ENCODE measurements around the gene TRIM41. TPM values are rescaled to one million over a fixed set of nuclear protein-coding genes. Genes with fewer than 3 reads are reported as not detected.
A peak's percentile ranks its signal among the peaks of the same experiment; 100 is the strongest.

The TRIM41 gene
- total and polyA plus RNA-seq, 2 of the 13 experiments (the other 11 are each of a cell fraction or from before 2014, with no cell fraction given): 10.2 to 16.7 TPM

- TF ChIP-seq ARHGAP35 (CRISPR knock-in tag; IDR thresholded peaks at IDR 0.05; ENCODE audit: borderline replicate concordance): no peak; the same call in 1 of the 2 replicates
- TF ChIP-seq KMT2B (CRISPR knock-in tag; IDR thresholded peaks at IDR 0.05): peak; percentile 76
- no peak for TF ChIP-seq ZFP36L2 (CRISPR knock-in tag; IDR thresholded peaks at IDR 0.05)
- no peak for TF ChIP-seq E2F2 (CRISPR knock-in tag; IDR thresholded peaks at IDR 0.05; ENCODE audit: borderline replicate concordance)
- TF ChIP-seq ETV5 (CRISPR knock-in tag; IDR thresholded peaks at IDR 0.05; ENCODE audit: borderline replicate concordance): peak; percentile 78
- TF ChIP-seq ZNF180 (CRISPR knock-in tag; IDR thresholded peaks at IDR 0.05; ENCODE audit: borderline replicate concordance, low read depth): no peak
- TF ChIP-seq ZNF781 (CRISPR knock-in tag; IDR thresholded peaks at IDR 0.05; ENCODE audit: borderline replicate concordance, not compliant biosample characterization): peak; percentile 69
- TF ChIP-seq ZNF850 (CRISPR knock-in tag; conservative IDR thresholded peaks at IDR 0.05): no peak
- TF ChIP-seq ZNF768 (CRISPR knock-in tag; IDR thresholded peaks at IDR 0.05): peak; percentile 34; the same call in 1 of the 2 replicates
- no peak for TF ChIP-seq ZNF530 (CRISPR knock-in tag; IDR thresholded peaks at IDR 0.05; ENCODE audit: low read depth)
- no peak; the same call in 1 of the 2 replicates for TF ChIP-seq CENPT (CRISPR knock-in tag; IDR thresholded peaks at IDR 0.05; ENCODE audit: low read depth)
- TF ChIP-seq ZNF556 (CRISPR knock-in tag; IDR thresholded peaks at IDR 0.05; ENCODE audit: borderline replicate concordance): peak; percentile 84; the same call in 1 of the 2 replicates
- TF ChIP-seq ZNF780A (CRISPR knock-in tag; IDR thresholded peaks at IDR 0.05): 0 out of 2 replicates have a peak, but pooled peaks have one; percentile 11
- no peak for TF ChIP-seq CREB3 (CRISPR knock-in tag; IDR thresholded peaks at IDR 0.05)
- TF ChIP-seq ZNF101 (CRISPR knock-in tag; IDR thresholded peaks at IDR 0.05; ENCODE audit: borderline replicate concordance, low read depth): peak; percentile 72; the same call in 1 of the 2 replicates
- no peak for TF ChIP-seq ZFP62 (CRISPR knock-in tag; IDR thresholded peaks at IDR 0.05)
- no peak for TF ChIP-seq KDM1A (CRISPR knock-in tag; IDR thresholded peaks at IDR 0.05)
- TF ChIP-seq DMTF1 (CRISPR knock-in tag; IDR thresholded peaks at IDR 0.05): peak; percentile 59; the same call in 1 of the 2 replicates
- TF ChIP-seq BORCS8-MEF2B (CRISPR knock-in tag; IDR thresholded peaks at IDR 0.05): peak; percentile 89; the same call in 1 of the 2 replicates
- TF ChIP-seq TBL1XR1 (IDR thresholded peaks at IDR 0.05; ENCODE audit: borderline replicate concordance, low read length, partially characterized antibody): no peak
- TF ChIP-seq YEATS4 (CRISPR knock-in tag; IDR thresholded peaks at IDR 0.05; ENCODE audit: borderline replicate concordance): peak; percentile 82
- TF ChIP-seq ZNF878 (CRISPR knock-in tag; IDR thresholded peaks at IDR 0.05): no peak
- TF ChIP-seq ZMAT3 (CRISPR knock-in tag; conservative IDR thresholded peaks at IDR 0.05): peak; percentile 95
- TF ChIP-seq AGO1 (IDR thresholded peaks at IDR 0.05; ENCODE audit: low read depth, low read length, poor library complexity, severe bottlenecking): no peak
- no peak for TF ChIP-seq ZNF160 (CRISPR knock-in tag; IDR thresholded peaks at IDR 0.05)
- no peak for TF ChIP-seq TRIM24 (CRISPR knock-in tag; IDR thresholded peaks at IDR 0.05)
Observed at GRCh38 chr5:181223058-181223728, at the start of gene TRIM41 (continued).
